HEK293 (cell line): Measurements from ENCODE around the gene SETD7.

Experiments
- BCL11B ChIP-seq: fragments of 450-650 bp; formaldehyde crosslinking; IDR thresholded peaks from 2 replicates; pipeline ENCODE4 v1.5.1; 2016; ENCODE audit warnings: low read depth, missing biosample characterization, missing genetic modification characterization
- GLIS1 ChIP-seq: fragments of 450-650 bp; formaldehyde crosslinking; IDR thresholded peaks from 2 replicates; pipeline ENCODE4 v1.5.1; 2016; ENCODE audit warnings: missing biosample characterization, missing genetic modification characterization
- HOXA7 ChIP-seq: sonication (generic); formaldehyde crosslinking; IDR thresholded peaks from 2 replicates; pipeline ENCODE4 v1.8.1; 2022; ENCODE audit warnings: missing genetic modification reagents, borderline replicate concordance
- OVOL3 ChIP-seq: fragments of 450-650 bp; formaldehyde crosslinking; IDR thresholded peaks from 2 replicates; pipeline ENCODE4 v1.5.1; 2016; ENCODE audit warnings: missing biosample characterization, missing genetic modification characterization
- YY2 ChIP-seq: fragments of 450-650 bp; formaldehyde crosslinking; IDR thresholded peaks from 2 replicates; pipeline ENCODE4 v1.5.1; 2016; ENCODE audit warnings: missing biosample characterization, missing genetic modification characterization
- ZBTB7A ChIP-seq: fragments of 450-650 bp; formaldehyde crosslinking; IDR thresholded peaks from 2 replicates; pipeline ENCODE4 v1.5.1; 2016; ENCODE audit warnings: low read depth, missing biosample characterization, missing genetic modification characterization
- ZFP37 ChIP-seq: fragments of 450-650 bp; formaldehyde crosslinking; IDR thresholded peaks from 2 replicates; pipeline ENCODE4 v1.5.1; 2016; ENCODE audit warnings: missing biosample characterization, missing genetic modification characterization
- ZIC2 ChIP-seq: fragments of 450-650 bp; formaldehyde crosslinking; IDR thresholded peaks from 2 replicates; pipeline ENCODE4 v1.5.1; 2016; ENCODE audit warnings: missing biosample characterization, missing genetic modification characterization
- ZNF114 ChIP-seq: fragments of 450-650 bp; formaldehyde crosslinking; IDR thresholded peaks from 2 replicates; pipeline ENCODE4 v1.5.0; 2017; ENCODE audit warnings: missing biosample characterization, missing genetic modification characterization
- ZNF266 ChIP-seq: fragments of 450-650 bp; formaldehyde crosslinking; IDR thresholded peaks from 2 replicates; pipeline ENCODE4 v1.5.1; 2016; ENCODE audit warnings: missing biosample characterization, missing genetic modification characterization, low read depth
- ZNF394 ChIP-seq: fragments of 450-650 bp; formaldehyde crosslinking; IDR thresholded peaks from 2 replicates; pipeline ENCODE4 v1.5.1; 2016; ENCODE audit warnings: missing biosample characterization, missing genetic modification characterization, mild to moderate bottlenecking, moderate library complexity, borderline replicate concordance
- ZNF555 ChIP-seq: fragments of 450-650 bp; formaldehyde crosslinking; conservative IDR thresholded peaks from 2 replicates; pipeline ENCODE4 v1.5.1; 2017; ENCODE audit warnings: missing biosample characterization, mild to moderate bottlenecking, missing genetic modification characterization, inconsistent platforms
- ZNF560 ChIP-seq: fragments of 450-650 bp; formaldehyde crosslinking; IDR thresholded peaks from 2 replicates; pipeline ENCODE4 v1.5.1; 2017; ENCODE audit warnings: missing biosample characterization, missing genetic modification characterization, borderline replicate concordance
- ZNF561 ChIP-seq: fragments of 450-650 bp; IDR thresholded peaks from 2 replicates; pipeline ENCODE4 v1.5.1; 2018; ENCODE audit warnings: missing biosample characterization, missing genetic modification characterization, borderline replicate concordance
- ZNF610 ChIP-seq: fragments of 450-650 bp; formaldehyde crosslinking; IDR thresholded peaks from 2 replicates; pipeline ENCODE4 v1.5.1; 2016; ENCODE audit warnings: missing biosample characterization, missing genetic modification characterization, borderline replicate concordance
- ZNF707 ChIP-seq: fragments of 450-650 bp; formaldehyde crosslinking; IDR thresholded peaks from 2 replicates; pipeline ENCODE4 v1.5.1; 2016; ENCODE audit warnings: missing biosample characterization, missing genetic modification characterization
- ZNF76 ChIP-seq: fragments of 450-650 bp; formaldehyde crosslinking; IDR thresholded peaks from 2 replicates; pipeline ENCODE4; 2016; ENCODE audit warnings: low read depth, missing biosample characterization, missing genetic modification characterization, borderline replicate concordance
- TF ChIP-seq, protein P1 (sequence below): fragments of 450-650 bp; formaldehyde crosslinking; IDR thresholded peaks from 2 replicates; pipeline ENCODE4 v1.5.1; 2016; ENCODE audit warnings: missing biosample characterization, missing genetic modification characterization
- TF ChIP-seq, protein P2 (sequence below): fragments of 450-650 bp; formaldehyde crosslinking; IDR thresholded peaks from 2 replicates; pipeline ENCODE4 v1.5.1; 2017; ENCODE audit warnings: missing biosample characterization, missing genetic modification characterization
- TF ChIP-seq, protein P3 (sequence below): fragments of 450-650 bp; IDR thresholded peaks from 2 replicates; pipeline ENCODE4 v1.5.1; 2018; ENCODE audit warnings: missing biosample characterization, mild to moderate bottlenecking, missing genetic modification characterization
- TF ChIP-seq, protein P4 (sequence below): fragments of 450-650 bp; IDR thresholded peaks from 2 replicates; pipeline ENCODE4 v1.5.1; 2018; ENCODE audit warnings: missing biosample characterization, missing genetic modification characterization
- TF ChIP-seq, protein P5 (sequence below): fragments of 450-650 bp; formaldehyde crosslinking; IDR thresholded peaks from 2 replicates; pipeline ENCODE4 v1.5.1; 2016; ENCODE audit warnings: missing biosample characterization, missing genetic modification characterization
- TF ChIP-seq, protein P6 (sequence below): fragments of 450-650 bp; formaldehyde crosslinking; IDR thresholded peaks from 2 replicates; pipeline ENCODE4 v1.5.1; 2016; ENCODE audit warnings: missing biosample characterization, missing genetic modification characterization
- TF ChIP-seq, protein P7 (sequence below): fragments of 450-650 bp; formaldehyde crosslinking; IDR thresholded peaks from 2 replicates; pipeline ENCODE4 v1.5.1; 2016; ENCODE audit warnings: missing biosample characterization, missing genetic modification characterization
- TF ChIP-seq, protein P8 (sequence below): fragments of 450-650 bp; formaldehyde crosslinking; IDR thresholded peaks from 2 replicates; pipeline ENCODE4; 2016; ENCODE audit warnings: missing biosample characterization, missing genetic modification characterization

SETD7 gene

DNA sequence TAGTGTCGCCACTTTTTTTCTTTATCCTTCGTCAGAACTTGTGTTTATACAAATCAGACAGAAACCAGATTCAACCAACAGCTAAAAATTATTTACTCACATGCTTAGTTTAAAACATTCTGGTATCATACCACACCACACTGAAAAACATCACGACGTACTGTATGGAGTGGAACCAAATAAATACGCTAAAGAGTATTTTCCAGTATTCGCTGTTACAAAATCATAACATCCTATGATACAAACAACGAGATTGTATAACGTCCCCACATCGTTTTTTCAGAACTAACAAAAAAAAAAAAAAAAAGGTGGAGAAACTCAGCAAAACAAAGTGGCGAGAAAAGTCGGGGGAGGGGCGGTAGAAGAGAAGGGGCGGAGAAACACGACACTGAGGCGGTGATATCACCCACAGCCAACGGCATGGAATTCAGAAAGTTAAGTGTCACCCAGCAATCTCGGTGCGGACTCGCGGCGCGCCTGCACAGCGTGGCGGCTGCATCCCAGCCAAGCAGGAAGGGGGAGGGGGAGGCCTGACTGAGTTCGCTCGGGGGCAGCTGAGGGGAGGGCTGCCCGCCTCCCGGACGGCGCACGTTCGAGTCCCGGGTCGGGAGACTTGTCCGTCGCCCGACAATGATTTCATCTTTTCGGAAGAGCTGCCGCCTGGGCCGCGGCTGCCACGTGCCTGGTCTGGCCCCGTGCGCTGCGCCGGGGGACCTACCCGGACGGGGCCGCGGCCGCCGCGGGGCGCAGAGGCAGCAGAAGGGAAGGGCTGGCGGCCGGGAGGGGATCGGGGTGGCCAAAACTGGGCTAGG is 920 bp downstream of the SETD7 start (continued):
- TF ChIP-seq, protein P1, sequence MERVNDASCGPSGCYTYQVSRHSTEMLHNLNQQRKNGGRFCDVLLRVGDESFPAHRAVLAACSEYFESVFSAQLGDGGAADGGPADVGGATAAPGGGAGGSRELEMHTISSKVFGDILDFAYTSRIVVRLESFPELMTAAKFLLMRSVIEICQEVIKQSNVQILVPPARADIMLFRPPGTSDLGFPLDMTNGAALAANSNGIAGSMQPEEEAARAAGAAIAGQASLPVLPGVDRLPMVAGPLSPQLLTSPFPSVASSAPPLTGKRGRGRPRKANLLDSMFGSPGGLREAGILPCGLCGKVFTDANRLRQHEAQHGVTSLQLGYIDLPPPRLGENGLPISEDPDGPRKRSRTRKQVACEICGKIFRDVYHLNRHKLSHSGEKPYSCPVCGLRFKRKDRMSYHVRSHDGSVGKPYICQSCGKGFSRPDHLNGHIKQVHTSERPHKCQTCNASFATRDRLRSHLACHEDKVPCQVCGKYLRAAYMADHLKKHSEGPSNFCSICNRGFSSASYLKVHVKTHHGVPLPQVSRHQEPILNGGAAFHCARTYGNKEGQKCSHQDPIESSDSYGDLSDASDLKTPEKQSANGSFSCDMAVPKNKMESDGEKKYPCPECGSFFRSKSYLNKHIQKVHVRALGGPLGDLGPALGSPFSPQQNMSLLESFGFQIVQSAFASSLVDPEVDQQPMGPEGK (tag by site-specific recombination) = peak; percentile 97
- TF ChIP-seq ZNF610 (tag by site-specific recombination) = peak; percentile 82; the same call in 1 of the 2 replicates
- TF ChIP-seq ZFP37 (tag by site-specific recombination) = peak; percentile 57; the same call in 1 of the 2 replicates
- TF ChIP-seq, protein P2, sequence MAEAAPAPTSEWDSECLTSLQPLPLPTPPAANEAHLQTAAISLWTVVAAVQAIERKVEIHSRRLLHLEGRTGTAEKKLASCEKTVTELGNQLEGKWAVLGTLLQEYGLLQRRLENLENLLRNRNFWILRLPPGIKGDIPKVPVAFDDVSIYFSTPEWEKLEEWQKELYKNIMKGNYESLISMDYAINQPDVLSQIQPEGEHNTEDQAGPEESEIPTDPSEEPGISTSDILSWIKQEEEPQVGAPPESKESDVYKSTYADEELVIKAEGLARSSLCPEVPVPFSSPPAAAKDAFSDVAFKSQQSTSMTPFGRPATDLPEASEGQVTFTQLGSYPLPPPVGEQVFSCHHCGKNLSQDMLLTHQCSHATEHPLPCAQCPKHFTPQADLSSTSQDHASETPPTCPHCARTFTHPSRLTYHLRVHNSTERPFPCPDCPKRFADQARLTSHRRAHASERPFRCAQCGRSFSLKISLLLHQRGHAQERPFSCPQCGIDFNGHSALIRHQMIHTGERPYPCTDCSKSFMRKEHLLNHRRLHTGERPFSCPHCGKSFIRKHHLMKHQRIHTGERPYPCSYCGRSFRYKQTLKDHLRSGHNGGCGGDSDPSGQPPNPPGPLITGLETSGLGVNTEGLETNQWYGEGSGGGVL (tag by site-specific recombination) = peak; percentile 69; the same call in 1 of the 2 replicates
- TF ChIP-seq ZNF707 = no peak
- TF ChIP-seq, protein P3, sequence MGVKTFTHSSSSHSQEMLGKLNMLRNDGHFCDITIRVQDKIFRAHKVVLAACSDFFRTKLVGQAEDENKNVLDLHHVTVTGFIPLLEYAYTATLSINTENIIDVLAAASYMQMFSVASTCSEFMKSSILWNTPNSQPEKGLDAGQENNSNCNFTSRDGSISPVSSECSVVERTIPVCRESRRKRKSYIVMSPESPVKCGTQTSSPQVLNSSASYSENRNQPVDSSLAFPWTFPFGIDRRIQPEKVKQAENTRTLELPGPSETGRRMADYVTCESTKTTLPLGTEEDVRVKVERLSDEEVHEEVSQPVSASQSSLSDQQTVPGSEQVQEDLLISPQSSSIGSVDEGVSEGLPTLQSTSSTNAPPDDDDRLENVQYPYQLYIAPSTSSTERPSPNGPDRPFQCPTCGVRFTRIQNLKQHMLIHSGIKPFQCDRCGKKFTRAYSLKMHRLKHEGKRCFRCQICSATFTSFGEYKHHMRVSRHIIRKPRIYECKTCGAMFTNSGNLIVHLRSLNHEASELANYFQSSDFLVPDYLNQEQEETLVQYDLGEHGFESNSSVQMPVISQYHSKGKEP (tag by site-specific recombination) = peak; percentile 97
- TF ChIP-seq ZNF266 (tag by site-specific recombination) = no peak
- TF ChIP-seq ZNF555 (tag by site-specific recombination) = no peak
- TF ChIP-seq ZNF114 (tag by site-specific recombination) = no peak
- TF ChIP-seq OVOL3 = no peak
- TF ChIP-seq ZNF561 (tag by site-specific recombination) = peak; percentile 76
- no peak for TF ChIP-seq YY2 (tag by site-specific recombination)
- TF ChIP-seq, protein P4, sequence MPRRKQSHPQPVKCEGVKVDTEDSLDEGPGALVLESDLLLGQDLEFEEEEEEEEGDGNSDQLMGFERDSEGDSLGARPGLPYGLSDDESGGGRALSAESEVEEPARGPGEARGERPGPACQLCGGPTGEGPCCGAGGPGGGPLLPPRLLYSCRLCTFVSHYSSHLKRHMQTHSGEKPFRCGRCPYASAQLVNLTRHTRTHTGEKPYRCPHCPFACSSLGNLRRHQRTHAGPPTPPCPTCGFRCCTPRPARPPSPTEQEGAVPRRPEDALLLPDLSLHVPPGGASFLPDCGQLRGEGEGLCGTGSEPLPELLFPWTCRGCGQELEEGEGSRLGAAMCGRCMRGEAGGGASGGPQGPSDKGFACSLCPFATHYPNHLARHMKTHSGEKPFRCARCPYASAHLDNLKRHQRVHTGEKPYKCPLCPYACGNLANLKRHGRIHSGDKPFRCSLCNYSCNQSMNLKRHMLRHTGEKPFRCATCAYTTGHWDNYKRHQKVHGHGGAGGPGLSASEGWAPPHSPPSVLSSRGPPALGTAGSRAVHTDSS (tag by site-specific recombination) = no peak
- peak; percentile 84 for TF ChIP-seq GLIS1 (tag by site-specific recombination)
- no peak for TF ChIP-seq ZNF560 (tag by site-specific recombination)
- TF ChIP-seq, protein P5, sequence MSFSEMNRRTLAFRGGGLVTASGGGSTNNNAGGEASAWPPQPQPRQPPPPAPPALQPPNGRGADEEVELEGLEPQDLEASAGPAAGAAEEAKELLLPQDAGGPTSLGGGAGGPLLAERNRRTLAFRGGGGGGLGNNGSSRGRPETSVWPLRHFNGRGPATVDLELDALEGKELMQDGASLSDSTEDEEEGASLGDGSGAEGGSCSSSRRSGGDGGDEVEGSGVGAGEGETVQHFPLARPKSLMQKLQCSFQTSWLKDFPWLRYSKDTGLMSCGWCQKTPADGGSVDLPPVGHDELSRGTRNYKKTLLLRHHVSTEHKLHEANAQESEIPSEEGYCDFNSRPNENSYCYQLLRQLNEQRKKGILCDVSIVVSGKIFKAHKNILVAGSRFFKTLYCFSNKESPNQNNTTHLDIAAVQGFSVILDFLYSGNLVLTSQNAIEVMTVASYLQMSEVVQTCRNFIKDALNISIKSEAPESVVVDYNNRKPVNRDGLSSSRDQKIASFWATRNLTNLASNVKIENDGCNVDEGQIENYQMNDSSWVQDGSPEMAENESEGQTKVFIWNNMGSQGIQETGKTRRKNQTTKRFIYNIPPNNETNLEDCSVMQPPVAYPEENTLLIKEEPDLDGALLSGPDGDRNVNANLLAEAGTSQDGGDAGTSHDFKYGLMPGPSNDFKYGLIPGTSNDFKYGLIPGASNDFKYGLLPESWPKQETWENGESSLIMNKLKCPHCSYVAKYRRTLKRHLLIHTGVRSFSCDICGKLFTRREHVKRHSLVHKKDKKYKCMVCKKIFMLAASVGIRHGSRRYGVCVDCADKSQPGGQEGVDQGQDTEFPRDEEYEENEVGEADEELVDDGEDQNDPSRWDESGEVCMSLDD (tag by site-specific recombination) = no peak; the same call in 1 of the 2 replicates
- TF ChIP-seq HOXA7 (CRISPR knock-in tag) = no peak
- peak; percentile 95 for TF ChIP-seq BCL11B (tag by site-specific recombination)
- peak; percentile 64; the same call in 1 of the 2 replicates for TF ChIP-seq ZNF394
- TF ChIP-seq ZBTB7A = no peak
- peak; percentile 94 for TF ChIP-seq ZIC2
- TF ChIP-seq, protein P6, sequence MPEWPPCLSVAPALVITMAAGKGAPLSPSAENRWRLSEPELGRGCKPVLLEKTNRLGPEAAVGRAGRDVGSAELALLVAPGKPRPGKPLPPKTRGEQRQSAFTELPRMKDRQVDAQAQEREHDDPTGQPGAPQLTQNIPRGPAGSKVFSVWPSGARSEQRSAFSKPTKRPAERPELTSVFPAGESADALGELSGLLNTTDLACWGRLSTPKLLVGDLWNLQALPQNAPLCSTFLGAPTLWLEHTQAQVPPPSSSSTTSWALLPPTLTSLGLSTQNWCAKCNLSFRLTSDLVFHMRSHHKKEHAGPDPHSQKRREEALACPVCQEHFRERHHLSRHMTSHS (tag by site-specific recombination) = no peak
- peak; percentile 44; the same call in 1 of the 2 replicates for TF ChIP-seq ZNF76 (tag by site-specific recombination)
- TF ChIP-seq, protein P7, sequence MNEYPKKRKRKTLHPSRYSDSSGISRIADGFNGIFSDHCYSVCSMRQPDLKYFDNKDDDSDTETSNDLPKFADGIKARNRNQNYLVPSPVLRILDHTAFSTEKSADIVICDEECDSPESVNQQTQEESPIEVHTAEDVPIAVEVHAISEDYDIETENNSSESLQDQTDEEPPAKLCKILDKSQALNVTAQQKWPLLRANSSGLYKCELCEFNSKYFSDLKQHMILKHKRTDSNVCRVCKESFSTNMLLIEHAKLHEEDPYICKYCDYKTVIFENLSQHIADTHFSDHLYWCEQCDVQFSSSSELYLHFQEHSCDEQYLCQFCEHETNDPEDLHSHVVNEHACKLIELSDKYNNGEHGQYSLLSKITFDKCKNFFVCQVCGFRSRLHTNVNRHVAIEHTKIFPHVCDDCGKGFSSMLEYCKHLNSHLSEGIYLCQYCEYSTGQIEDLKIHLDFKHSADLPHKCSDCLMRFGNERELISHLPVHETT = peak; percentile 71
- TF ChIP-seq, protein P8, sequence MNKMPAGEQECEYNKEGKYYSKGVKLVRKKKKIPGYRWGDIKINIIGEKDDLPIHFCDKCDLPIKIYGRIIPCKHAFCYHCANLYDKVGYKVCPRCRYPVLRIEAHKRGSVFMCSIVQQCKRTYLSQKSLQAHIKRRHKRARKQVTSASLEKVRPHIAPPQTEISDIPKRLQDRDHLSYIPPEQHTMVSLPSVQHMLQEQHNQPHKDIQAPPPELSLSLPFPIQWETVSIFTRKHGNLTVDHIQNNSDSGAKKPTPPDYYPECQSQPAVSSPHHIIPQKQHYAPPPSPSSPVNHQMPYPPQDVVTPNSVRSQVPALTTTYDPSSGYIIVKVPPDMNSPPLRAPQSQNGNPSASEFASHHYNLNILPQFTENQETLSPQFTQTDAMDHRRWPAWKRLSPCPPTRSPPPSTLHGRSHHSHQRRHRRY (tag by site-specific recombination) = no peak
